Measurements from ENCODE around the gene CDS2. TPM values are rescaled to one million over a fixed set of nuclear protein-coding genes. Genes with fewer than 3 reads are reported as not detected.

The CDS2 gene
- total RNA-seq, 4 donors from 2014 or later, result 31.3 to 49.6 (median 38.4) TPM

GRCh38 chr20:5155404-5155803, 28.6 kb downstream of the CDS2 start:
- TF ChIP-seq CTCF (IDR thresholded peaks at IDR 0.05; ENCODE audit: low read depth), result no peak

- no peak for TF ChIP-seq CTCF (IDR thresholded peaks at IDR 0.05; ENCODE audit: low read depth)
These were observed 30.1 kb downstream of the CDS2 start for GRCh38 chr20:5156675-5157448.

GRCh38 chr20:5159928-5160327, 33.1 kb downstream of the CDS2 start:
- no peak for TF ChIP-seq CTCF (IDR thresholded peaks at IDR 0.05; ENCODE audit: low read depth)

GRCh38 chr20:5160882-5161281, 34.1 kb downstream of the CDS2 start:
- no peak for TF ChIP-seq CTCF (IDR thresholded peaks at IDR 0.05; ENCODE audit: low read depth)

GRCh38 chr20:5161536-5162164, 34.8 kb downstream of the CDS2 start:
- no peak for TF ChIP-seq CTCF (IDR thresholded peaks at IDR 0.05; ENCODE audit: low read depth)

- no peak for TF ChIP-seq CTCF (IDR thresholded peaks at IDR 0.05; ENCODE audit: low read depth)
These were observed 38.1 kb downstream of the CDS2 start for GRCh38 chr20:5164645-5165625.

All from subcutaneous adipose tissue (tissue), 4 donors.